B cell (primary cell): ENCODE measurements around the gene QSER1. TPM values are rescaled to one million over a fixed set of nuclear protein-coding genes. Genes with fewer than 3 reads are reported as not detected.

Experiments
- ATAC-seq: fragments of 200-7000 bp; cut with Tn5 transposase; one replicate; pipeline ENCODE4 v1.10.0; 2021; ENCODE audit warnings: low read depth, mild to moderate bottlenecking, moderate number of reproducible peaks, moderate library complexity
- CTCF ChIA-PET: fragments of 350-600 bp; sonication (Branson Sonifier 250); formaldehyde crosslinking; loops from one replicate; lab custom pipeline; 2021; ENCODE audit warnings: antibody characterized with exemption, inconsistent platforms; lab: Charles Lee
- POLR2A ChIA-PET: fragments of 350-600 bp; sonication (Branson Sonifier 250); formaldehyde crosslinking; loops from one replicate; lab custom pipeline; 2021; ENCODE audit warnings: antibody characterized with exemption; lab: Charles Lee
- DNase-seq: peaks from one replicate; pipeline ENCODE4 v3.0.0; 2013
- H2AFZ ChIP-seq: 2 replicates; pipeline ENCODE4 v1.6.1; 2012; ENCODE audit warnings: mild to moderate bottlenecking, low read depth, low read length; ENCODE audit not compliant: insufficient read depth, poor library complexity, severe bottlenecking
- H3K27ac ChIP-seq, 2 donors: 1 replicate in 1 of 2; 2 replicates in 1 of 2; pipeline ENCODE4 v1.5.1; 2012 to 2013; ENCODE audit warnings: low read length in 2 of 2, mild to moderate bottlenecking in 2 of 2, moderate library complexity in 1 of 2
- H3K27me3 ChIP-seq, 4 experiments: fragments of 200-600 bp in 1 of 4; sonication (generic) in 1 of 4; replicated peaks in 1 of 4; 1 replicate in 2 of 4; 2 replicates in 2 of 4; pipeline versions ENCODE4 v1.6.1 to v1.7.0; 2013 to 2016; ENCODE audit warnings: low read length in 3 of 4, mild to moderate bottlenecking in 2 of 4, mixed read lengths in 1 of 4, moderate library complexity in 1 of 4; ENCODE audit not compliant: insufficient read depth in 4 of 4, control insufficient read depth in 3 of 4; ENCODE audit errors: control extremely low read depth in 1 of 4
- H3K36me3 ChIP-seq, 2 experiments: replicated peaks in 1 of 2; 1 replicate in 1 of 2; 2 replicates in 1 of 2; pipeline versions ENCODE4 v1.6.1 to v1.7.1; 2013; ENCODE audit warnings: low read length in 1 of 2; ENCODE audit not compliant: insufficient read depth in 2 of 2, control insufficient read depth in 1 of 2; ENCODE audit errors: control extremely low read depth in 1 of 2, extremely low read depth in 1 of 2
- H3K4me1 ChIP-seq, 2 donors: fragments of 200-600 bp in 1 of 2; sonication (generic) in 1 of 2; 1 replicate in 1 of 2; 2 replicates in 1 of 2; pipeline versions ENCODE4 v1.5.1 to v1.6.1; 2013 to 2017; ENCODE audit warnings: low read length in 2 of 2; ENCODE audit not compliant: control insufficient read depth in 2 of 2, insufficient read depth in 2 of 2
- H3K4me2 ChIP-seq: replicated peaks from 2 replicates; pipeline ENCODE3; 2012; ENCODE audit warnings: mild to moderate bottlenecking, low read depth, low read length; ENCODE audit not compliant: poor library complexity, severe bottlenecking
- H3K4me3 ChIP-seq, 5 experiments: fragments of 200-600 bp in 1 of 5; sonication (generic) in 1 of 5; 1 replicate in 3 of 5; 2 replicates in 2 of 5; pipeline versions ENCODE4 v1.5.1 to v1.7.0; 2011 to 2016; ENCODE audit warnings: low read length in 4 of 5, mild to moderate bottlenecking in 4 of 5, low read depth in 2 of 5, control low read depth in 1 of 5, moderate library complexity in 1 of 5; ENCODE audit not compliant: insufficient read depth in 1 of 5; ENCODE audit errors: control extremely low read depth in 1 of 5, extremely low read depth in 1 of 5
- H3K79me2 ChIP-seq: fragments of 200-600 bp; sonication (generic); one replicate; pipeline ENCODE4 v1.6.0; 2016; ENCODE audit warnings: low read length; ENCODE audit not compliant: control insufficient read depth, insufficient read depth
- H3K9ac ChIP-seq: fragments of 200-600 bp; sonication (generic); 2 replicates; pipeline ENCODE4 v1.6.1; 2017; ENCODE audit warnings: mild to moderate bottlenecking, low read length, moderate library complexity
- H3K9me3 ChIP-seq, 3 donors: one replicate each; pipeline versions ENCODE4 v1.6.1 to v1.7.1; 2013; ENCODE audit warnings: low read length in 2 of 3; ENCODE audit not compliant: control insufficient read depth in 2 of 3, insufficient read depth in 1 of 3; ENCODE audit errors: control extremely low read depth in 1 of 3
- H4K20me1 ChIP-seq: 2 replicates; pipeline ENCODE4 v1.6.0; 2012; ENCODE audit warnings: mild to moderate bottlenecking, low read length; ENCODE audit not compliant: insufficient read depth, control insufficient read depth, poor library complexity, severe bottlenecking
- H3K27ac Mint-ChIP-seq: one replicate; pipeline ENCODE4 v1.8.0; 2021; ENCODE audit warnings: mixed read lengths
- H3K27me3 Mint-ChIP-seq: one replicate; pipeline ENCODE4 v1.8.0; 2021; ENCODE audit warnings: mixed read lengths
- H3K4me1 Mint-ChIP-seq: one replicate; pipeline ENCODE4 v1.8.0; 2021; ENCODE audit warnings: mixed read lengths
- H3K4me3 Mint-ChIP-seq: one replicate; pipeline ENCODE4 v1.8.0; 2021; ENCODE audit warnings: mixed read lengths
- H3K9me3 Mint-ChIP-seq: one replicate; pipeline ENCODE4 v1.8.0; 2022; ENCODE audit warnings: mixed read lengths; ENCODE audit not compliant: insufficient read depth
- CTCF ChIP-seq: fragments of 200-600 bp; IDR thresholded peaks from one replicate; pipeline ENCODE4 v1.8.0; 2022; ENCODE audit warnings: antibody characterized with exemption, mild to moderate bottlenecking
- EZH2 ChIP-seq: IDR thresholded peaks from 2 replicates; pipeline ENCODE4 v1.6.1; 2012; ENCODE audit warnings: borderline replicate concordance, low read depth, mild to moderate bottlenecking, moderate library complexity, low read length; ENCODE audit not compliant: insufficient read depth, poor library complexity, severe bottlenecking
- WGBS: methylation state at CpG from one replicate; pipeline ENCODE4 v1.1.5; 2013; ENCODE audit warnings: missing lambda C conversion rate; ENCODE audit not compliant: insufficient coverage; 5-methylcytosine and 5-hydroxymethylcytosine counted together
- intact Hi-C: fragments of 100-400 bp; cut with micrococcal nuclease; formaldehyde crosslinking; loops from one replicate; pipeline ENCODE4 v1.10.0; 2022
- polyA plus RNA-seq: library from polyadenylated mRNA; depleted of rRNA; stranded (reverse); fragments of >200 nt; gene quantifications from 2 replicates; pipeline ENCODE4 v1.2.3, GENCODE V29; 2012
- total RNA-seq, 2 donors: library from RNA; stranded (reverse); fragments of 120-200 nt in 1 of 2; gene quantifications; 1 replicate in 1 of 2; 2 replicates in 1 of 2; pipeline versions ENCODE4 v1.2.3 to v1.2.4, GENCODE V29; 2013 to 2022

QSER1 gene
- total and polyA plus RNA-seq, 2 donors (not counting 1 experiment from before 2014, with no cell fraction given), result 2.5 to 23.1 TPM

- H3K79me2 ChIP-seq, result no peaks in the 10 kb centered on the region
- POLR2A ChIA-PET, result no interaction called here
- no peaks in the 10 kb centered on the region for H3K4me1 ChIP-seq
- no peak overlapping the region for H3K4me3 ChIP-seq
- intact Hi-C loops, result no loop called here
- peaks cover 0 to 13% (median 1%) of the 10 kb centered on the region in 4 experiments for H3K27me3 ChIP-seq
- no peak overlapping the region for H2AFZ ChIP-seq
- Mint-ChIP-seq H3K27ac (no peak overlapping the region), H3K9me3 (peaks cover 6% of the 10 kb centered on the region), H3K4me1 (no peaks in the 10 kb centered on the region), H3K4me3 (no peak overlapping the region), H3K27me3 (peaks cover 46% of the 10 kb centered on the region)
- no peak overlapping the region for H3K27ac ChIP-seq
- DNase-seq (no peak), ATAC-seq (no peak)
- no peak overlapping the region for H3K4me2 ChIP-seq
- no peak overlapping the region for H3K9ac ChIP-seq
- no peak for TF ChIP-seq EZH2
- TF ChIP-seq CTCF, result no peak
- H3K36me3 ChIP-seq, result no peaks in the 10 kb centered on the region
- H4K20me1 ChIP-seq, result no peaks in the 10 kb centered on the region
- H3K9me3 ChIP-seq, result no peaks in the 10 kb centered on the region
- CTCF ChIA-PET, result no interaction called here
These were observed 107.6 kb downstream of the QSER1 start for GRCh38 chr11:33000181-33000580.

GRCh38 chr11:33001281-33001680 is 108.7 kb downstream of the QSER1 start:
- no peaks in the 10 kb centered on the region for H3K79me2 ChIP-seq
- Mint-ChIP-seq H3K9me3 (peaks cover 6% of the 10 kb centered on the region), H3K27ac (no peak overlapping the region), H3K27me3 (peaks cover 40% of the 10 kb centered on the region), H3K4me1 (no peaks in the 10 kb centered on the region), H3K4me3 (no peak overlapping the region)
- no peaks in the 10 kb centered on the region for H3K9me3 ChIP-seq
- H3K27ac ChIP-seq, result no peak overlapping the region
- ChIA-PET POLR2A (no interaction called here), CTCF (no interaction called here)
- H4K20me1 ChIP-seq, result no peaks in the 10 kb centered on the region
- no peak overlapping the region for H2AFZ ChIP-seq
- H3K4me3 ChIP-seq, result no peak overlapping the region
- DNase-seq (no peak), ATAC-seq (no peak)
- 71% methylated on average over 4 of the region's 6 CpGs for WGBS
- H3K4me2 ChIP-seq, result no peak overlapping the region
- intact Hi-C loops, result no loop called here
- TF ChIP-seq CTCF, result no peak
- no peak for TF ChIP-seq EZH2
- H3K4me1 ChIP-seq, result no peaks in the 10 kb centered on the region
- no peak overlapping the region for H3K9ac ChIP-seq
- no peaks in the 10 kb centered on the region for H3K36me3 ChIP-seq
- H3K27me3 ChIP-seq, result peaks cover 0 to 13% (median 1%) of the 10 kb centered on the region in 4 experiments
